RWPE2 (cell line): ENCODE measurements around the gene SAMD8.
A peak's percentile ranks its signal among the peaks of the same experiment; 100 is the strongest.
"Not testable (repeated sequence)": the region's sequence is repeated elsewhere in the genome, so short reads cannot be mapped to it uniquely, and the experiment has no call there.

Experiments used
- ATAC-seq: fragments of 200-7000 bp; cut with Tn5 transposase; 3 replicates; pipeline ENCODE4 v1.9.1; 2021; ENCODE audit warnings: low read depth
- DNase-seq: peaks from one replicate; pipeline ENCODE4 v3.0.0-alpha.2; 2020; ENCODE audit warnings: low spot score
- H3K27ac ChIP-seq: fragments of 450-650 bp; 2 replicates; pipeline ENCODE4 v1.5.1; 2017; ENCODE audit warnings: mild to moderate bottlenecking; ENCODE audit not compliant: poor library complexity, severe bottlenecking
- H3K27me3 ChIP-seq: fragments of 250-450 bp; sonication (Bioruptor Pico); 2 replicates; pipeline ENCODE4 v1.5.1; 2021; ENCODE audit warnings: mild to moderate bottlenecking, moderate library complexity; ENCODE audit not compliant: insufficient read depth, poor library complexity, severe bottlenecking
- H3K36me3 ChIP-seq: fragments of 250-450 bp; sonication (Bioruptor Pico); 2 replicates; pipeline ENCODE4 v1.5.1; 2020; ENCODE audit warnings: low read depth, mild to moderate bottlenecking, moderate library complexity
- H3K4me1 ChIP-seq: fragments of 250-450 bp; sonication (Bioruptor Pico); 2 replicates; pipeline ENCODE4 v1.5.1; 2021; ENCODE audit warnings: mild to moderate bottlenecking, moderate library complexity; ENCODE audit not compliant: insufficient read depth, poor library complexity, severe bottlenecking
- H3K4me3 ChIP-seq: fragments of 250-450 bp; sonication (Bioruptor Pico); 2 replicates; pipeline ENCODE4 v1.5.1; 2021; ENCODE audit warnings: mild to moderate bottlenecking, moderate library complexity; ENCODE audit not compliant: severe bottlenecking
- H3K9me3 ChIP-seq: fragments of 250-450 bp; sonication (Bioruptor Pico); 2 replicates; pipeline ENCODE4 v1.5.1; 2021; ENCODE audit warnings: mild to moderate bottlenecking, moderate library complexity; ENCODE audit not compliant: severe bottlenecking
- CTCF ChIP-seq: fragments of 450-650 bp; IDR thresholded peaks from one replicate; pipeline ENCODE4 v1.5.1; 2017; ENCODE audit warnings: mild to moderate bottlenecking, moderate library complexity; ENCODE audit not compliant: poor library complexity, severe bottlenecking

Gene SAMD8

GRCh38 chr10:75202321-75203045 is 91.0 kb downstream of the SAMD8 start:
- peaks cover 30% of the 10 kb centered on the region for H3K4me1 ChIP-seq
- no peaks in the 10 kb centered on the region for H3K9me3 ChIP-seq
- DNase-seq, result no peak
- no peak overlapping the region for H3K4me3 ChIP-seq
- H3K27ac ChIP-seq, result no peak overlapping the region
- no peak for TF ChIP-seq CTCF
- no peaks in the 10 kb centered on the region for H3K27me3 ChIP-seq
- H3K36me3 ChIP-seq, result no peaks in the 10 kb centered on the region
- peak; percentile 82 for ATAC-seq

- not testable (repeated sequence) for H3K27ac ChIP-seq, H3K36me3 ChIP-seq, H3K4me3 ChIP-seq, ATAC-seq, H3K27me3 ChIP-seq, H3K9me3 ChIP-seq
- peak; percentile 7 for DNase-seq
- H3K4me1 ChIP-seq, result peaks cover 36% of the 10 kb centered on the region
These were observed 91.7 kb downstream of the SAMD8 start for GRCh38 chr10:75203046-75203620.

GRCh38 chr10:75203724-75204123 is 92.3 kb downstream of the SAMD8 start:
- H3K27ac ChIP-seq, result no peak overlapping the region

GRCh38 chr10:75205908-75206307 is 94.5 kb downstream of the SAMD8 start:
- Histone ChIP-seq H3K9me3 (no peaks in the 10 kb centered on the region), H3K27ac (peak overlapping the region; percentile 11), H3K4me1 (peaks cover 40% of the 10 kb centered on the region), H3K4me3 (no peak overlapping the region), H3K36me3 (no peaks in the 10 kb centered on the region), H3K27me3 (no peaks in the 10 kb centered on the region)
- ATAC-seq, result no peak
- DNase-seq, result no peak
- no peak for TF ChIP-seq CTCF

More at GRCh38 chr10:75203724-75204123, 92.3 kb downstream of the SAMD8 start:
- Histone ChIP-seq H3K4me3 (no peak overlapping the region), H3K36me3 (no peaks in the 10 kb centered on the region), H3K27me3 (no peaks in the 10 kb centered on the region), H3K9me3 (no peaks in the 10 kb centered on the region), H3K4me1 (peaks cover 40% of the 10 kb centered on the region)
- DNase-seq (peak; percentile 19), ATAC-seq (no peak)
- TF ChIP-seq CTCF, result no peak

- not testable (repeated sequence) for ATAC-seq, DNase-seq, H3K36me3 ChIP-seq, H3K27me3 ChIP-seq, H3K9me3 ChIP-seq, H3K4me3 ChIP-seq
- peaks cover 40% of the 10 kb centered on the region for H3K4me1 ChIP-seq
- H3K27ac ChIP-seq, result peak overlapping the region; percentile 86
These were observed 95.2 kb downstream of the SAMD8 start for GRCh38 chr10:75206638-75207037.
